Right lobe of liver (tissue), 4 donors: Measurements from ENCODE around the gene TMEM151B.

Experiments
- POLR2A ChIP-seq: fragments of 450-650 bp; IDR thresholded peaks from one replicate; pipeline ENCODE4 v1.6.1; 2017; ENCODE audit warnings: antibody characterized with exemption, mild to moderate bottlenecking
- TF ChIP-seq, protein P1 (sequence below), 4 donors: fragments of 200-600 bp in 3 of 4; fragments of 450-650 bp in 1 of 4; IDR thresholded peaks; one replicate each; pipeline versions ENCODE4 v1.5.1 to v1.8.0; 2016 to 2022; ENCODE audit warnings: antibody characterized with exemption in 4 of 4, mild to moderate bottlenecking in 2 of 4
- donor health status: DM: no; HTN: no; CAD: no.
- donor health status: DM: no; HTN: no; CAD: no.
- donor health status: DM: no; HTN: yes; CAD: no.

DNA sequence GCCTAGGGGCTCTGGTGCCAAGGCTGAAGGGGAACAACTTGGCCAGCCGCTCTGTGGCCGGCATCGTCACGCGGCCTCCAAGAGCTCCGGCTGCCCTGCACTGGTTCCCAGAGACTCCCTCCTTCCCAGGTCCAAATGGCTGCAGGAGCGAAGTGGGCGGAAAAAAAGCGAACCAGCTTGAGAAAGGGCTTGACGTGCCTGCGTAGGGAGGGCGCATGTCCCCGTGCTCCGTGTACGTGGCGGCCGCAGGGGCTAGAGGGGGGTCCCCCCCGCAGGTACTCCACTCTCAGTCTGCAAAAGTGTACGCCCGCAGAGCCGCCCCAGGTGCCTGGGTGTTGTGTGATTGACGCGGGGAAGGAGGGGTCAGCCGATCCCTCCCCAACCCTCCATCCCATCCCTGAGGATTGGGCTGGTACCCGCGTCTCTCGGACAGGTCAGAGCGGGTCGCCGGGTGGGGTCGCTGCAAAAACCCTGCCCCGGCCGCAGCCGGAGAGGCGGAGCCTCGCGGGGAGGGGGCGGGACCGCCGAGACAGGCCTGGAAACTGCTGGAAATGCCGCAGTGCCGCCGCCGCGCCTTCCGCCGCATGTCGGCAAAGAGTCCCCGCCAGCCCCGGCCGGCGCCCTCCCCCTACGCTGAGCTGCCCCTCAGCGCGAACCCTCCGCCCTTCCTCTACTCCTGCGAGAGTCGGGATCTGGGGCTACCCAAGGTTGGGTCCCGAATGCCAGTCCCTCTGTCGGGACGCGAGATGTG lies 24.2 kb upstream of the TMEM151B start:
- TF ChIP-seq, protein P1, sequence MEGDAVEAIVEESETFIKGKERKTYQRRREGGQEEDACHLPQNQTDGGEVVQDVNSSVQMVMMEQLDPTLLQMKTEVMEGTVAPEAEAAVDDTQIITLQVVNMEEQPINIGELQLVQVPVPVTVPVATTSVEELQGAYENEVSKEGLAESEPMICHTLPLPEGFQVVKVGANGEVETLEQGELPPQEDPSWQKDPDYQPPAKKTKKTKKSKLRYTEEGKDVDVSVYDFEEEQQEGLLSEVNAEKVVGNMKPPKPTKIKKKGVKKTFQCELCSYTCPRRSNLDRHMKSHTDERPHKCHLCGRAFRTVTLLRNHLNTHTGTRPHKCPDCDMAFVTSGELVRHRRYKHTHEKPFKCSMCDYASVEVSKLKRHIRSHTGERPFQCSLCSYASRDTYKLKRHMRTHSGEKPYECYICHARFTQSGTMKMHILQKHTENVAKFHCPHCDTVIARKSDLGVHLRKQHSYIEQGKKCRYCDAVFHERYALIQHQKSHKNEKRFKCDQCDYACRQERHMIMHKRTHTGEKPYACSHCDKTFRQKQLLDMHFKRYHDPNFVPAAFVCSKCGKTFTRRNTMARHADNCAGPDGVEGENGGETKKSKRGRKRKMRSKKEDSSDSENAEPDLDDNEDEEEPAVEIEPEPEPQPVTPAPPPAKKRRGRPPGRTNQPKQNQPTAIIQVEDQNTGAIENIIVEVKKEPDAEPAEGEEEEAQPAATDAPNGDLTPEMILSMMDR (IDR thresholded peaks at IDR 0.05): peak; percentile 6 to 43 (median 31)
- TF ChIP-seq POLR2A: no peak
